H1 (cell line): ENCODE data around the gene DTWD2. TPM values are rescaled to one million over a fixed set of nuclear protein-coding genes. Genes with fewer than 3 reads are reported as not detected.

Experiments used
- POLR2AphosphoS5 ChIP-seq: IDR thresholded peaks from 2 replicates; pipeline ENCODE4 v1.6.1; 2011; ENCODE audit warnings: low read depth, low read length
- SIN3A ChIP-seq, 2 experiments: IDR thresholded peaks in 1 of 2; conservative IDR thresholded peaks in 1 of 2; 2 replicates each; pipeline ENCODE4 v1.6.1; 2011 to 2012; ENCODE audit warnings: low read length in 2 of 2, improper control_type of control experiment in 1 of 2, low read depth in 1 of 2, mild to moderate bottlenecking in 1 of 2
- polyA plus RNA-seq, 7 experiments: library from polyadenylated mRNA; depleted of rRNA in 3 of 7; stranded (reverse) in 5 of 7; unstranded in 2 of 7; fragments of >200 nt in 5 of 7; fragments of 200-250 nt in 2 of 7; gene quantifications; 1 replicate in 5 of 7; 2 replicates in 1 of 7; 4 replicates in 1 of 7; pipeline versions ENCODE4 v1.2.1 to v1.2.3, GENCODE V29; 2011 to 2013; ENCODE audit warnings: missing spikeins in 2 of 7, mixed read lengths in 2 of 7
- total RNA-seq: library from RNA; stranded (reverse); fragmentation: NEBNext Ultra II Directional; extraction: Animal tissue kit (Norgen Biotek cat#: 25700); gene quantifications from 2 replicates; pipeline ENCODE4 v1.2.1, GENCODE V29; 2021

Gene DTWD2
- total and polyA plus RNA-seq, 2 of the 8 experiments (the other 6 are each of a cell fraction or from before 2014, with no cell fraction given): 4.3 to 17.1 TPM

DNA sequence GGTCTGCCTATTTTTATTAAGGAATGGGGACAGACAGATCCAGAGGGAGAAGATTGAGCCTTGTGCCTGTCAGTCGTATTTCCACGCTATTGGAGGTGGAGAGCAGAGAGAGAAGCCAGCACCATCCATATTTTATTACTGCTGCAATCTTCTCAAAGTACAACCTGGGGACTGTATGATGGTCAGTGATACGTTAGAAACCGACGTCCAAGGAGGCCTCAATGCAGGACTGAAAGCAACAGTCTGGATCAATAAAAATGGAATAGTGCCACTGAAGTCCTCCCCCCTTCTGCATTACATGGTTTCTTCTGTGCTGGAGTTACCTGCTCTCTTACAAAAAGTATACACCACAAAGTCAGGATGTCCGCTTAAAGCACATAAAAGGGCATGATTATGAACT lies 21.9 kb upstream of the DTWD2 start (continued):
- TF ChIP-seq SIN3A (conservative IDR thresholded peaks at IDR 0.05 in 1 of 2, IDR thresholded peaks at IDR 0.05 in 1 of 2; ENCODE audit: low read depth in 1 of 2, low read length in 2 of 2) (no peak), POLR2AphosphoS5 (no peak)
- TF ChIP-seq, all 59 proteins: peak for 0
